Panc1 (cell line): Measurements from ENCODE around the gene IL2RG. TPM values are rescaled to one million over a fixed set of nuclear protein-coding genes. Genes with fewer than 3 reads are reported as not detected.

Experiments
- ATAC-seq: fragments of 200-7000 bp; cut with Tn5 transposase; 2 replicates; pipeline ENCODE4 v1.9.1; 2020; ENCODE audit warnings: mild to moderate bottlenecking, moderate library complexity
- BruUV-seq: library from RNA; stranded (reverse); fragments of 400-500 nt; replicated peaks from 2 replicates; lab custom pipeline; 2021; lab: Mats Ljungman, UMichigan
- CTCF ChIA-PET: fragments of 300-600 bp; sonication (Branson Sonifier 250); formaldehyde crosslinking; loops from one replicate; lab custom pipeline; 2022; ENCODE audit warnings: antibody characterized with exemption; lab: Charles Lee
- POLR2A ChIA-PET: fragments of 300-600 bp; sonication (Branson Sonifier 250); formaldehyde crosslinking; loops from one replicate; lab custom pipeline; 2022; ENCODE audit warnings: antibody characterized with exemption; lab: Charles Lee
- DNase-seq: peaks from one replicate; pipeline ENCODE4 v3.0.0-alpha.2; 2010; ENCODE audit warnings: low read depth, low spot score
- H3K27ac ChIP-seq: 2 replicates; pipeline ENCODE4 v1.5.1; 2011; ENCODE audit warnings: mild to moderate bottlenecking, low read length, inconsistent platforms
- H3K27me3 ChIP-seq: fragments of 200-500 bp; sonication (Bioruptor generic); 2 replicates; pipeline ENCODE4 v1.6.0; 2014; ENCODE audit warnings: low read length, inconsistent platforms; ENCODE audit not compliant: control insufficient read depth, insufficient read depth
- H3K36me3 ChIP-seq: fragments of 200-500 bp; sonication (Bioruptor generic); 2 replicates; pipeline ENCODE4 v1.5.1; 2014; ENCODE audit warnings: inconsistent platforms, mild to moderate bottlenecking, low read length, moderate library complexity; ENCODE audit not compliant: control insufficient read depth, insufficient read depth
- H3K4me1 ChIP-seq: 2 replicates; pipeline ENCODE4 v1.5.1; 2011; ENCODE audit warnings: inconsistent platforms, mild to moderate bottlenecking, low read length, moderate library complexity; ENCODE audit not compliant: control insufficient read depth, insufficient read depth
- H3K4me3 ChIP-seq, 2 experiments: 2 replicates each; pipeline ENCODE4 v1.5.1; 2011 to 2012; ENCODE audit warnings: low read depth in 2 of 2, low read length in 2 of 2, mild to moderate bottlenecking in 2 of 2, inconsistent platforms in 1 of 2, moderate library complexity in 1 of 2
- H3K9me3 ChIP-seq: fragments of 200-500 bp; sonication (Bioruptor generic); 2 replicates; pipeline ENCODE4 v1.5.1; 2014; ENCODE audit warnings: low read depth, mild to moderate bottlenecking, inconsistent platforms, low read length, moderate library complexity; ENCODE audit not compliant: control insufficient read depth, insufficient read depth
- POLR2AphosphoS5 ChIP-seq: IDR thresholded peaks from 2 replicates; pipeline ENCODE4 v1.6.1; 2012; ENCODE audit warnings: mild to moderate bottlenecking, low read depth, low read length, moderate library complexity
- REST ChIP-seq, 2 experiments: IDR thresholded peaks; 2 replicates each; pipeline ENCODE4 v1.6.1; 2011 to 2012; ENCODE audit warnings: low read depth in 2 of 2, control low read depth in 1 of 2, low read length in 1 of 2, mild to moderate bottlenecking in 1 of 2, moderate library complexity in 1 of 2; ENCODE audit not compliant: insufficient read depth in 1 of 2
- SIN3A ChIP-seq: IDR thresholded peaks from 2 replicates; pipeline ENCODE4 v1.6.1; 2012; ENCODE audit warnings: low read depth, mild to moderate bottlenecking, low read length, moderate library complexity, borderline replicate concordance; ENCODE audit not compliant: insufficient read depth
- TCF7L2 ChIP-seq: IDR thresholded peaks from 2 replicates; pipeline ENCODE4 v1.6.1; 2011; ENCODE audit warnings: mild to moderate bottlenecking, low read depth, low read length, inconsistent platforms
- in situ Hi-C: cut with HindIII; loops from 2 replicates; pipeline ENCODE4 v1.10.0; 2016; ENCODE audit warnings: low sequenced_read_pairs, low pct_unique_long_range_greater_than_20kb
- intact Hi-C: fragments of 100-400 bp; cut with micrococcal nuclease; formaldehyde crosslinking; loops from one replicate; pipeline ENCODE4 v1.10.0; 2022; ENCODE audit not compliant: unreplicated experiment
- total RNA-seq: library from RNA; stranded (reverse); gene quantifications from one replicate; pipeline ENCODE4 v1.2.1, GENCODE V29; 2021; ENCODE audit not compliant: unreplicated experiment
- TF ChIP-seq, protein P1 (sequence below): fragments of 450-650 bp; IDR thresholded peaks from 2 replicates; pipeline ENCODE4 v1.5.1; 2017; ENCODE audit warnings: mild to moderate bottlenecking

The IL2RG gene
- total RNA-seq, 1 experiment from 2014 or later = 0.28 TPM

GRCh38 chrX:71111921-71112431 is 599 bp upstream of the IL2RG start:
- ATAC-seq (no peak), DNase-seq (no peak)
- Histone ChIP-seq H3K9me3 (no peaks in the 10 kb centered on the region), H3K27ac (no peak overlapping the region), H3K36me3 (no peaks in the 10 kb centered on the region), H3K27me3 (no peaks in the 10 kb centered on the region), H3K4me3 (no peak overlapping the region), H3K4me1 (no peaks in the 10 kb centered on the region)
- in situ Hi-C loops = no loop called here
- no peak for TF ChIP-seq POLR2AphosphoS5
- TF ChIP-seq, protein P1, sequence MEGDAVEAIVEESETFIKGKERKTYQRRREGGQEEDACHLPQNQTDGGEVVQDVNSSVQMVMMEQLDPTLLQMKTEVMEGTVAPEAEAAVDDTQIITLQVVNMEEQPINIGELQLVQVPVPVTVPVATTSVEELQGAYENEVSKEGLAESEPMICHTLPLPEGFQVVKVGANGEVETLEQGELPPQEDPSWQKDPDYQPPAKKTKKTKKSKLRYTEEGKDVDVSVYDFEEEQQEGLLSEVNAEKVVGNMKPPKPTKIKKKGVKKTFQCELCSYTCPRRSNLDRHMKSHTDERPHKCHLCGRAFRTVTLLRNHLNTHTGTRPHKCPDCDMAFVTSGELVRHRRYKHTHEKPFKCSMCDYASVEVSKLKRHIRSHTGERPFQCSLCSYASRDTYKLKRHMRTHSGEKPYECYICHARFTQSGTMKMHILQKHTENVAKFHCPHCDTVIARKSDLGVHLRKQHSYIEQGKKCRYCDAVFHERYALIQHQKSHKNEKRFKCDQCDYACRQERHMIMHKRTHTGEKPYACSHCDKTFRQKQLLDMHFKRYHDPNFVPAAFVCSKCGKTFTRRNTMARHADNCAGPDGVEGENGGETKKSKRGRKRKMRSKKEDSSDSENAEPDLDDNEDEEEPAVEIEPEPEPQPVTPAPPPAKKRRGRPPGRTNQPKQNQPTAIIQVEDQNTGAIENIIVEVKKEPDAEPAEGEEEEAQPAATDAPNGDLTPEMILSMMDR = no peak
- no peak for TF ChIP-seq TCF7L2
- TF ChIP-seq REST (IDR thresholded peaks at IDR 0.05; ENCODE audit: insufficient read depth in 1 of 2, low read depth in 2 of 2, low read length in 1 of 2) = no peak
- TF ChIP-seq SIN3A = no peak
- no TSS peak for BruUV-seq
- CTCF ChIA-PET = interaction anchor here (0.8 kb wide), 1 partner anchor 19 kb away, joined by 14 read pairs; no protein-coding TSS in a partner anchor
- intact Hi-C loops = no loop called here
- POLR2A ChIA-PET = no interaction called here

GRCh38 chrX:71109051-71109450 is 2.3 kb downstream of the IL2RG start:
- ChIA-PET CTCF (no interaction called here), POLR2A (no interaction called here)
- Histone ChIP-seq H3K4me3 (no peak overlapping the region), H3K4me1 (no peaks in the 10 kb centered on the region), H3K27ac (no peak overlapping the region), H3K36me3 (no peaks in the 10 kb centered on the region), H3K27me3 (no peaks in the 10 kb centered on the region), H3K9me3 (no peaks in the 10 kb centered on the region)
- intact Hi-C loops = no loop called here
- ATAC-seq (no peak), DNase-seq (no peak)
- in situ Hi-C loops = no loop called here
- BruUV-seq = no TSS peak
- TF ChIP-seq POLR2AphosphoS5 (no peak), SIN3A (no peak), REST (IDR thresholded peaks at IDR 0.05; ENCODE audit: insufficient read depth in 1 of 2, low read depth in 2 of 2, low read length in 1 of 2) (no peak), TCF7L2 (no peak)
- TF ChIP-seq, protein P1 = no peak
